Right renal pelvis (tissue), 4 donors: ENCODE results near the gene POLR1E. TPM values are rescaled to one million over a fixed set of nuclear protein-coding genes. Genes with fewer than 3 reads are reported as not detected.
"Not testable (repeated sequence)": the region's sequence is repeated elsewhere in the genome, so short reads cannot be mapped to it uniquely, and the experiment has no call there.

Experiments used
- DNase-seq, 4 donors: peaks; one replicate each; pipeline ENCODE4 v3.0.0-alpha.2; 2013; ENCODE audit warnings: low read depth in 4 of 4, low spot score in 3 of 4, missing footprints in 1 of 4
- polyA plus RNA-seq, 4 donors: library from polyadenylated mRNA; unstranded; fragments of 120-200 nt; gene quantifications; one replicate each; pipeline ENCODE4 v1.2.1, GENCODE V29; 2013; ENCODE audit not compliant: insufficient read length in 4 of 4

POLR1E gene
- polyA plus RNA-seq, 4 donors: 23.1 to 25.4 (median 24.1) TPM

DNA sequence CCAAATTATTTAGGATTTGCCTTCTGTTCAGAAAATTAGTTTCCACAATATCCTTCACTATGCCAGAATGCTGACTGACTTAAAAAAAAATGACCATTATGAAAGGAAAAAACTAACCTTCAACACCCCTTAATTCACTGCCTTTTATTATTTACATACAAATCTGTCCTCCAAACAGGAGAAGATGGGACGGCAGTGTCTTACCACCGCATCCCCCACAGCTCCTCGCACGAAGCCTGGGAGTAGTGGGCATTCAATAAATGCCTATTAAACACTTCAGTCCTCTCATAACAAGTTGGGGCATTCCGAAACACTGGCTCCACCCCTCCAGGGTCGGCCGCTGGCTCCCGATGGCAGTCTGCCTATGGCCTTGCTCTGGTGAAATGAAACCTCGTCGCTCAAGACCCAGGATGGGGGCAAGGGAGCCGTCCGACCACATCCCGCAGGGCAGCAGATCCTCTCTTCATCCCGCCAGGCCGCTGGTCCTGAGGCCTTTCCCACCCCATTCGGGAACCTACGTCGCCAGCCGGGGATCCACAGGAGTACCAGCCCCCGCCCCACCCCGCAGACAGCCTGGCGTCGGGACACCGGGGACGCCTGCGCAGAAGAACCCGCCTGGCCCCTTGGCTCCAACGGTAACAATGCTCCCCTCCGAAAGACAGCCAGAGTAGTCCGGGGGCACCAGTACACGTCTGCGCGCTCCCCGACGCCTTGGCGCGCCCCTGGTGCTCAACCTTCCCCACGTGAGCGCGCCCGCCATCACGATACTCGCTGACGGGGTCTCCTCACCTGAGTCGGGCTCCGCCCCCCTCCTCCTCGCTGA, 21.1 kb upstream of the POLR1E start:
- peak in 3 of 4 donors; percentile 30 to 77 (median 55) for DNase-seq

DNA sequence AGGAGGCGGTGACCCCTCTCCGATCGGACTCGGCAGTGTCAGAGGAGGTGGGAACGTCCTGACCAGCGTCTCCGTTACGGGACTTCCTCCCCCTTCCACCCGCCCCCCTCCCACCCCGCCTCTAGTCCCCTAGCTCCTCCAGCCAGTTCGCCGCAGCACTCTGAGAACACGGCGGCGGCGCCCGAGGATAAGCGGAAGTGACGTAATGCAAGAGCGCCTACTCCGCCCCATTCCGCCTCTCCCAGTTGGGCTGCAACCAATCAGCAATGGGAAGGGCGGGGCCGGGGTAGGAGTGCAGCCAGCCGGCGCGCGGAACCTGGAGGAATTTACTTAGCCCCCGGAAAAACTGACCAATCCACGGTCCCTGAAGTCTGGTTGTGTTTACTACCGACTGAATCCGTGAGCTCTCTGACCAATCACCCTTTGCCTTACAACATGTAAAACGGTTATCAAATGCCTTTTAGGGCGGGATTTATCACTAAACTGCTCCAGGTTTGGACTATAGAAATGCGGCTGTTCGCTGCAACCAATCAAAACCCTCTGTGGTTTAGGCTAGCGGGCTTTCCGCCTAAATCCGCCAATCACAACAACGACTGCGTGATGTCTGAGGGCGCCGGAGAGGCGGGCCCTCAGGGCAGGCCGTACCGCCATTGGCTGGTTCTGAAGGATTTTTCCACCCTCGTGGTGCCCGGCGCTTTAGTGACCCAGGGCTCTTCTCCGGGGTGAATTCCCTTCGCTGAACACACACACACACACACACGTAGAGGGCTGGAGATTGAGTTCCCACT, 20.3 kb upstream of the POLR1E start, which contains the start of gene ZBTB5:
ZBTB5 (minus strand) TSS at position 202 of the 788 bp plus-strand sequence. CDS start 22,899 bp downstream, outside the sequence.
- DNase-seq: peak; percentile 95 to 99 (median 98)

DNA sequence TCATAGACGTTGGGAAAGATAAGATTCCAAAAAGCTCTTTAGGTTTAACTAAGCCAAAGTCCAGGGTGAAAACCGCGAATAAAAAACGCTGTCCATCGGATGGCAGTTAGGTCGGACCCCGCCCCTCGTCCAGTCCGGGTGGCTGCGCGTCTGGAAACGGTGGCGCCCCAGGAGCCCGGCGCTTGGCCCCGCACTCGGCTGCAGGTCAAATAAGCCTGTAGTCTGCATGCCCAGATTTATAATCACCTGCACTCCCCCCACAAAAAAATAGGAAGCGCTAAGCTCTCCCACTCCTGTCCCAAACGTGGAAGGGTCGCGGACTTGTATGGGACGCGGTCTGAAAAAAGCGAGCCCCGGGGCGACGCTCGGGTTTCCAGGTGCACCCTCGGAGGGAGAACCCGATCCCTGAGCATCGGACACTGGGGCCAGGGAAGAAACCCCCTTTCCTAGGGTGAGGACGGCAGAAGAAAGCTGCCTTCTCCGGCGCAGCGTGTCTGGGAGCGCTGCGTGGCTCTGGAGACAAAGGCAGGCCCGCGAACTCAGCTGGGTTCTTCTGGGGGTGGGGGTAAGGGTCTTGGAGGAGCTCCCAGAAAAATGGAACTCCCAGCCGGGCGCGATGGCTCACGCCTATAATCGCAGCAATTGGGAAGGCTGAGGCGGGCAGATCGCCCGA, 19.6 kb upstream of the POLR1E start:
- DNase-seq: peak in 3 of 4 donors; percentile 65 to 75 (median 69)

DNA sequence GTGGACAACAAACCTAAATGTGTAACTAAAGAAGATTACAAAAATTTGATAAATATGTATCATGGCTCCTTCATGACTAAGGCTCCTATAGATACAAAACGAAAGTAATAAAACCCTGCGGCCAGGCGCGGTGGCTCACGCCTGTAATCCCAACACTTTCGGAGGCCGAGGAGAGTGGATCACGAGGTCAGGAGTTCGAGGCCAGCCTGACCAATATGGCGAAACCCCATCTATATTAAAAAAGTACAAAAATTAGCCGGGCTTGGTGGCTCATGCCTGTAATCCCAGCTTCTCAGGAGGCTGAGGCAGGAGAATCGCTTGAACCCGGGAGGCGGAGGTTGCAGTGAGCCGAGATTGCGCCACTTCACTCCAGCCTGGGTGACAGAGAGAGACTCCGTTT, 18.2 kb upstream of the POLR1E start:
- not testable (repeated sequence) for DNase-seq

- DNase-seq: no peak
Observed at GRCh38 chr9:37468620-37469019, 17.1 kb upstream of the POLR1E start.

DNA sequence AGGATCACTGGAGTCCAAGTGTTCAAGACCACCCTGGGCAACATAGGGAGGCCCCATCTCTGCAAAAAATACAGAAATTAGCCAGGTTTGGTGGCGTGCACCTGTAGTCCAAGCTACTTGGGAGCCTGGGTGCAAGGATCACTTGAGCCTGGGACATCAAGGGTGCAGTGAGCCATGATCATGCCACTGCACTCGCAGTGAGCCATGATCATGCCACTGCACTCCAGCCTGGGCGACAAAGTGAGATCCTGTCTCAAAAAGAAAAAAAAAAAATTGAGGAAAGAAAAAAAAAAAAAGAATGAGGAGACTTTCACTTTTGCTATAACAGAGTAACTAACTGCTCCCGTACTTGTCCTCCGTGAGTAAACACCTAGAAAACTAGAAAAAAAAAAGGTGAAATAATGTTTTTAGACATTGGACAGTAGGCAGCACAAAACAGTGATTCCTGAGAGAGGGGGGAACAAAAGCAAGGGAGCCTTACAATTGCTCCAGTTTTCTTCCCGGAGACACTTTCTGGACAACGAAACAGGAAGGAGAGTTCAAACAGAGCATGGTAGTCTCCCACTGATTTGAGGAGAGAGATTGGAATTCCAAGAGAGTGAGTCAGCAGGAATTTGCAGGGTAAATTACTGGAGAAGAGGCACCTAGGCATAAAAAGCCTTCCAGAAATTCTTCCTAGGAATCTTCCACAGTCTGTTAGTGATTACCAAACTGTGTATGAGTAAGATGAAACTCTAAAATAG, 13.6 kb upstream of the POLR1E start:
- DNase-seq: peak in 2 of 4 donors; percentile 58

- not testable (repeated sequence) for DNase-seq
Observed at GRCh38 chr9:37473982-37474381, 11.8 kb upstream of the POLR1E start.

GRCh38 chr9:37474438-37474837, 11.3 kb upstream of the POLR1E start:
- no peak for DNase-seq

GRCh38 chr9:37476930-37477329, 8.8 kb upstream of the POLR1E start:
- DNase-seq: no peak

GRCh38 chr9:37477443-37477842, 8.3 kb upstream of the POLR1E start:
- not testable (repeated sequence) for DNase-seq

DNA sequence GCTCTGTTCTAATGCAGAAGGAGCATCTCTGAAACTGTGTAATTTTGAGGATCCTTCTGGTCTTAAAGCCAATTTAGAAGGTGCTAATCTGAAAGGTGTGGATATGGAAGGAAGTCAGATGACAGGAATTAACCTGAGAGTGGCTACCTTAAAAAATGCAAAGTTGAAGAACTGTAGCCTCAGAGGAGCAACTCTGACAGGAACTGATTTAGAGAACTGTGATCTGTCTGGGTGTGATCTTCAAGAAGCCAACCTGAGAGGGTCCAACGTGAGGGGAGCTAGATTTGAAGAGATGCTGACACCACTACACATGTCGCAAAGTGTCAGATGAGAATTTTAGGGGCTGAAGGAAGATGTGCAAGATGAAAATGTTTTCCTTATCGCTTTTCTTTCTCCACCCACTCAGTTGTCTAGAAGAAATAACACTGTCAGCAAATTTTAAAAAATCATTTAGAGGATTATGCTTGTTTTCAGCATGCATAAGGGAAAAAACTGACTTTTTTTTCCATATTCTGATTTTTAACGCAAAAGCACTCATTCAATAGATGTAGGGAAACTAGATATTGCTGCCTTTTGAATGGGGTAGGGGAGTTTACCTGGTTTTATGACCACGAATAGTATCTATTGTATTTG, 7.6 kb upstream of the POLR1E start:
- not testable (repeated sequence) for DNase-seq

DNA sequence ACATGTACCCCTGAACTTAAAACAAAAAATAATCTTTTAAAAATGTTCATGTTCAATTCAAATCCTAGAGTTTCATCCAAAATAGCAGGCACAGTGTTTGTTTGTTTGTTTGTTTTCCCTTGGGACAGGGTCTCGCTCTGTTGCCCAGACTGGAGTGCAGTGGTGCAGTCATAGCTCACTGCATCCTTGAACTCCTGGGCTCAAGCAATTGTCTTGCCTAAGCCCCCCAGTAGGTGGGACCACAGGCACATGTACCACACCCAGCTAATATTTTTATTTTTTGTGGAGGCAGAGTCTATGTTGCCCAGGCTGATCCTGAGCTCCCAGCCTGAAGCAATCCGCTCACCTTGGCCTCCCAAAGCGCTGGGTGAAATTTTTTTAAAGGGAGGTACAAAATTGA, 5.0 kb upstream of the POLR1E start:
- DNase-seq: no peak

GRCh38 chr9:37486256-37486615, 488 bp downstream of the POLR1E start:
- DNase-seq: no peak

GRCh38 chr9:37486616-37487548, 1.1 kb downstream of the POLR1E start:
- no peak for DNase-seq

DNA sequence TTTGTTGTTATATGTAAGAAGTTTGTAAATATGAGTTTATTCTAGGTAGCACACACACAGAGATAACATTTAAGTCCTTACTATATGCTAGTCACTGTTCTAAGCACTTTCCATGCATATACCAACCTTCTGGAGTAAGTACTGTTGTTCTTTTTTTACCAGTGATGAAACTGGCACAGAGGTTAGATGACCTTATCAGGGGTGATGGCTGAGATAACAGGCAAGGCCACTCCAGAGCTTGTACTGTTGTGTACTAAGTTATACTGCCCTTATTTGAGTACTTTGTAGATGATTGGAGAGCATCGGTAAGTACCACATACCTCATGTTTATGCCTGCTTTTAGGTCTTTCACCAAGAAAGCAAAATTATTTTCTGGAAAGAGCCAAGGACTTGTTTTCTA, 6.2 kb downstream of the POLR1E start:
- DNase-seq: no peak

DNA sequence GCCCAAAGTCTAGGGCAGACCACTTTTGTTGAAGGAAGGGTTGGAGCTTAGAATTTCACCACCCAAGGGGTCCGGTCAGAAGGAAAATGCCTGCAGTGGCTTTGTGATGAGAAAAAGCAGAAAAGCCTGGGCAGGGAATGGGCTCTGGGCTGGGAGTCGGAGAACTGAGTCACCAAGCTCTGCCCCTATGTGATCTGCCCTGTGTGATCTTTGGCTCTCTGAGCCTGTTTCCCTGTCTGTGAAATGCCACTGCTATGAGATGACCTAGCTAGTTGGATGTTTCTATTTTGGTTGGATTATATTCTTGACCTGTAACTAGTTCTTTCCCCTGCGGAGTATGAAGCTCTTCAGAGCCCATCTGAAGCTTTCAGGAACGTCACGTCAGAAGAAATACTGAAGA, 9.8 kb downstream of the POLR1E start:
- no peak for DNase-seq

DNA sequence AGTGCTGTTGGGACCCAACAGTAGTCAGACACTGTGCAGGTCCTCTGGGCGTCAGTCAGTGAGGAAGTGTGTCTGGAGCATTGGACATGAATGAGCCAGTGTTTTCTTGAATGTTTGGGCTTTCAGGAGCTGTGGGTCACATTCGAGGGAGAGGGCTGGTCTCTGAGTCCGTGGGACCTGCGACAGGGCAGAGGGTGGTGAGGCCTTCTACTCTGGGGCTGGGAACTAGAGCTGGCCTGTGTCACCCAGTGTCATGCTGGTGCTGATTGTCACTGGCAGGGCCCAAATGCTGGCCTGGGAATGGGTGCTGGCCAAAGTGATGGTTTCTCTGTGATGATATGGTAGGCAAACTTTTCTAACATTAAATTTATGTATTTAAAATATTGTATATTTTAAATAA, 10.3 kb downstream of the POLR1E start:
- no peak for DNase-seq

DNA sequence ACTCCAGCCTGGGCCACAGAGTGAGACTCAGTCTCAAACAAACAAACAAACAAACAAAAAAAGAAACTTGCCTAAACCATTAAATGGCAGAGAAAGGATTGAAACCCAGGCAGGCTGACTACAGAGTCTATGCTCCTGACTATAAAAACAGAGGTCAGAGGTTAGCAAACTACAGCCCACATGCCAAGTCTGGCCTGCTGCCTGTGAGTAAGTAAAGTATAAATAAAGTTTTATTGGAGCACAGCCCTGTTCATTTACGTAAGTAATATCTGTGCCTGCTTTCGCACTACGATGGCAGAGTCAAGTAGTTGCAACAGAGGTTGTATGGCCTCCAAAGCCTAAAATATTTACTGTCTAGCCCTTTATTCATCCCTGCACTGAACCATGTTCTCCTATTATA, 11.6 kb downstream of the POLR1E start:
- no peak for DNase-seq

- no peak for DNase-seq
Observed at GRCh38 chr9:37498457-37498856, 12.7 kb downstream of the POLR1E start.
